GM18951 (cell line): ENCODE results near the gene ING2.
A peak's percentile ranks its signal among the peaks of the same experiment; 100 is the strongest.

Source experiments
- POLR2A ChIP-seq: IDR thresholded peaks from 4 replicates; pipeline ENCODE4 v1.6.1; 2011; ENCODE audit warnings: mild to moderate bottlenecking; ENCODE audit not compliant: insufficient read length, insufficient read depth; ENCODE audit errors: extremely low read depth
- in situ Hi-C: fragments of 300-500 bp; cut with MboI; formaldehyde crosslinking; loops from one replicate; pipeline ENCODE4 v1.12.0; 2022; ENCODE audit warnings: low sequenced_read_pairs, mixed read lengths, inconsistent platforms; ENCODE audit not compliant: unreplicated experiment

Gene ING2

DNA sequence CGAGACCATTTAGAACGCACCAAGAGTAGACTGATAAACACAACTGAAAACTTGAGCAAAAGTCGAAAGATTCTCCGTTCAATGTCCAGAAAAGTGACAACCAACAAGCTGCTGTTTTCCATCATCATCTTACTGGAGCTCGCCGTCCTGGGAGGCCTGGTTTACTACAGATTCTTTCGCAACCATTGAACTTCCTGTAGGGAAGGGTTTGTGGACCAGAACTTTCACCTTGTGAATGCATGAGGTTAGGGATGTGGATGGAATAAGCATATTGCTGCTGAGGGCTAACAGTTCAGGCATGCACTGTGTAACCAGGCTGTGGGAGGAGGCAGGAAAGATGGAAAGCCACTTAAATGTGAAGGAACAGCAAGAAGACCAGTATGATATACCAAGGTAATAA lies 20.9 kb upstream of the ING2 start:
- no peak for TF ChIP-seq POLR2A
- in situ Hi-C loops: no loop called here

DNA sequence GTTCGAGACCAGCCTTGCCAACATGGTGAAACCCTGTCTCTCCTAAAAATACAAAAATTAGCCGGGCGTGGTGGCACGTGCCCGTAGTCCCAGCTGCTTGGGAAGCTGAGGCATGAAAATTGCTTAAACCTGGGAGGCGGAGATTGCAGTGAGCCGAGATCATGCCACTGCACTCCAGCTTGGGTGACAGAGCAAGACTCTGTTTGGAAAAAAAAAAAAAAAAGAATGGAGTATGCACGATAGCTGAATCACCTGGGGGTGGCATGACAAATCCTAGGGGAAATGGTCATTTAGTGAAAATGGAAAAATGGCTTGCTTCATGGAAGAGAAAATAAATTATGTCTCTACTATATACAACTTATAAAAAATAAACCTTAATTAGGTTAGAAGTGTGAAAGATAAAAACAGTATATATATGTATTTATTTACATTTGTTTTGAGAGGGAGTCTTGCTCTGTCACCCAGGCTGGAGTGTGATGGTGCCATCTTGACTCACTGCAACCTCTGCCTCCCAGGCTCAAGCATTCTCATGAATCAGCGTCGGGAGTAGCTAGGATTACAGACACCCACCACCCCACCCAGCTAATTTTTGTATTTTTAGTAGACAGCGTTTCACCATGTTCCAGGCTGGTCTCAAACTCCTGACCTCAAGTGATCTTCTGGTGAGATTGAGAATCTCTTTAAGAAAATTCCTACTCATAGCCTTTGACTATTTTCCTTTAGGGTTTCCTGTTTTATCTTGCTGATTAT lies 19.3 kb upstream of the ING2 start:
- in situ Hi-C loops: no loop called here
- TF ChIP-seq POLR2A: no peak

DNA sequence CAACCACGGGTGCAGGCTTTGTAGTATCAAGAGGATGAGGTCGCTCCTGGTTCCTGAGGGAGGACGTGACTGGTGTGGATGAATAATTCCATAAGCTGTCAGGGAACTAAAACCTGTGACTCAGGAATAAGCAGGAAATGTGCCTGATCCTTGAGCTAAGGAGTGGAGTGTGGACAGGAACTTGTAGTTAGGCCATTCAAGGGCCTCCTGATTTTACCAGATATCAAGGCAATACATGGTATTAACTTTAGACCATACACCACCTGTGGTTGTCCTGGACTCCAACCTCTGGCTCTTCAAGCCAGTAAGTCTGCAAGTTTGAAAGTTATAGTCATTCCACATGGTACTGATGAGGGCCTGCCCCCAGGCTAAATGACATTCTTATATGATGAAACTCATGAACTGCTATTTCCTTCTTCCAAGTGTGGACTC lies 12.1 kb upstream of the ING2 start:
- in situ Hi-C loops: no loop called here

DNA sequence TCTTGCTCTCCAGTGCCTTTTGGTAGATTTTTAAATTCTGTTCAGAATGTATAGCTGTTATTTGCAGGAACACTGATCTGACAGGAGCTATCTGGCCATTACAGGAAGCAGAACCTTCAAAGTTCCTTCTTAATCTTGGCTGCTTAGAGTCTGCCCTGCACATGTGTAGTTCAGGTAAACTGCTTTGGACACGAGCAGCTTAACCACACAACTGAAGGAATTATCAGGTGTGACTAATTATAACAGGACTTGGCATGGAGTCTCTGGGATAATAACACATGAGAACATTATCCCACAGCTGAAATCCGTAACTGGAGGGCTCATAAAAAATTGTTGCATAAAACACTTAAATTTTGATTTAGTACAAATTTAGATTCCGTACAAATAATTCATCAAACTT lies 11.6 kb upstream of the ING2 start:
- TF ChIP-seq POLR2A: no peak
- in situ Hi-C loops: no loop called here

More for the DNA sequence above, 12.1 kb upstream of the ING2 start:
- no peak for TF ChIP-seq POLR2A

DNA sequence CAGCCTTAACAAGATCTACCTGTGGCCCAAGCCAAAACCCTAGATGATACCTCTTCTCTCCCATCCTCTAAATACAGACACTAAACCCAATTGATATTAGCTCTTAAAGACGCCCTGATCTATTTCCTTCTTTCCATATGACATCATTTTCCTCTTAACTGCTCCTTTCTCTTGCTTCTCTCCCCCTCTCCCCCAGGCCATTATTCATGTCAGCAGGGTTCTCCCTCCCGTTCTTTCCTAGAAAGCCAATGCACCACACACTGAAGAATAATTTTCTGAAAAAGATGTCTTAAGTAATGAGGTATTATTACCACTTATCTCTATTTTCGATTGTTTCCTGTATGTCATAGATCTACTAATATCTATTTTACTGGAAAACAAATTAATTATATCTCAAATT lies 9.7 kb upstream of the ING2 start:
- in situ Hi-C loops: no loop called here
- TF ChIP-seq POLR2A: no peak

DNA sequence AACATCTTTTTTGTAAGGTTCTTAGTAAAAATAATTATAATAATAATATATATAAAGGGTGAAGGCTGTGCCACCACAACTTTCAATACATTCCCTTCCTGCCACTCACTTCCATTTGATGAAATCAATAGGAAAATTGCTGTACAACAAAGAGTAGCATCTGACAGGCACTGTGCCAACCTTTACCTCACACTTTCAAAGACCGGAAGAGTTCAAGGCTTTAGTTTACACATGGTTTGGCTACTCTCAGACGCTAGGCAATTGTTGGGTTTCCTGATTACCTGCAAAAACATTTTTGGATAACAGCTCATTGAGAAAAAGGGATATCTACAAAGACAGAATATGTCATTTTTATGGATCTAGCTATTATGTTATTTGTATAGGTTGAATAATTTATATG lies 5.5 kb upstream of the ING2 start:
- no peak for TF ChIP-seq POLR2A
- in situ Hi-C loops: no loop called here

DNA sequence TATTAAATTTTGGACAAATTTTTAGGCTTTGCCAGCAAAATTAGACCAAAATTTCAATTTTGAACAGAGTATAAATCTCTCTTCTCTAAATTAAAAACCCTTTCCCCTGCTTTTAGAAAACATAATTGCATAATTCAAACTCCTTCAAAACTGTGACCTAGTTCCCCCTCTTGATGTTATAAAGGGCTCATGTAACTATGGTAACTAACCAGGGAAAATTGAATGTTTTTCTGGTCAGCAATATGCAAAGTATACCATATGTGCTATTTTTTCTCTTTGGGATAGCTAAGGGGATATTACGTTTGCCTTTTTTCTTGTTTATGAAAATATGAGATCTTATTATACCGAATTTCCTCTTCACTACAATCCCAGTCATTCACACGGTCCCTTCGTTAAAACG lies 5.1 kb upstream of the ING2 start:
- TF ChIP-seq POLR2A: no peak
- in situ Hi-C loops: no loop called here

DNA sequence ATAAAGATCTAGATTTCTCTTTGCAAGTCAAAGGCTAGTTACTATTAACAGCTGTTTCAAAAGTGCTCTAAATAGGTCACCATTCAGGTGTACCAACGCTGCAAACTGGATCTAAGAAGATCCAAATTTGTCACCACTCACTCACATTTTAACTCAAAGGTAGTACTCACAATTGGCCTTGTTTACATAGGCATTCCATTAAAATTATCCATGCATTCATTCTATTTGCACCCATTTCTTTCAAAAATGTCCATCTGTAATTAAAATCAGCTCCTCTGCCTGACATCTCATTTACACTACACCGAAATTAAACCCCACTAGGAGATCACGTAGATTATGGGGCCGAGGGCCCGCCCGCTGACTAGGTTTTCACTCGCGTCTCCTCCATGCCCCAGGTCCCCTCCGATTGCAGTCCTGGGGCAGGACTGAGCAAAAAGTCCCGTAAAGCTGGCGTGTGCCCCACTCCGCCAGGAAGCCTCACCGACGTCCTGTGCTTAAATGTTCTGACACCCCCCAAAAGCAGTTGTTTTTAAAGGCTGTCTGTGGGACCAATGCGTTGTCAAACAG lies 1.3 kb upstream of the ING2 start:
- in situ Hi-C loops: no loop called here
- no peak for TF ChIP-seq POLR2A

DNA sequence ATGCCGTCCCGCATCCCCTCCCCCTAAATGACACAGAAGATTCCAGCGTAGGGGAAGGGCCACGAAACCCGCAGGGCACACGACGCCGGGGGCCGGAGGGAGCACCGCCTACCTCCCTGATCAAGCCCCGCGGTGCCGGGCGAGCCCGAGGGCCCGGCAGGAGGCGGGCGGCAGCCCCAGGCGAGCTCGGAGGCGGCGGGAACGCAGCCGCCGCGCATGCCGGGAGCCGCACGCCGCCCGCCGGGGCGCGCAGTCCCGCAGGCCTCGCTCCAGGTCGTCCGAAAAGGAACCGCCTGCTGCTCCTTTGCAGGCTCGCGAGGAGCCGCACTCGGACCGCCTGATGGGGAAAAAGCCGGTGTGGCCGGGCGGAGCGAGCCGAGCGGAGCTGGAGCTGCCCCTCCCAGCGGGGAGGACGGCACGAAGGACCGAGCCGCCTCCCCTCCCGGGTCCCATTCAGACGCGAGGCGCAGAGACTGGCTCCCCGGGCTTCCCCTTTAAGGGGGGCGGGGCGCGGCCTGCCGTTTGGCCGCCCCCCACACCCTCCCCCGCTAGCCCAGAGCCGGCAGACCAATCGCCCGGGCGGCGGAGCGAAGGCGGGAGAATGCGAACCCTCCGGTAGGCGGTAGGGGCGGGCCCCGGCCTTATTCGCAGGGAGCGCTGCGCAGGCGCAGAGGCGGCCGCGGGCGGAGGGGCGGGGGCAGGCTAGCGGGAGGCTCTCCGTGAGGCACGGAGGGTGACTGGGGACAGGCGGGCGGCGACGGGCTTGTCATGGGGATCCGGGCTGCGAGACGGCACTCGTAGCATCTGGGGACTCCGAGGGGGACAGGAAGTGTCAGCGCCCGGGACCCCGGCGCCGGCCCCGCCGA lies 561 bp upstream of the ING2 start:
- peak; percentile 78 for TF ChIP-seq POLR2A
- in situ Hi-C loops: no loop called here

DNA sequence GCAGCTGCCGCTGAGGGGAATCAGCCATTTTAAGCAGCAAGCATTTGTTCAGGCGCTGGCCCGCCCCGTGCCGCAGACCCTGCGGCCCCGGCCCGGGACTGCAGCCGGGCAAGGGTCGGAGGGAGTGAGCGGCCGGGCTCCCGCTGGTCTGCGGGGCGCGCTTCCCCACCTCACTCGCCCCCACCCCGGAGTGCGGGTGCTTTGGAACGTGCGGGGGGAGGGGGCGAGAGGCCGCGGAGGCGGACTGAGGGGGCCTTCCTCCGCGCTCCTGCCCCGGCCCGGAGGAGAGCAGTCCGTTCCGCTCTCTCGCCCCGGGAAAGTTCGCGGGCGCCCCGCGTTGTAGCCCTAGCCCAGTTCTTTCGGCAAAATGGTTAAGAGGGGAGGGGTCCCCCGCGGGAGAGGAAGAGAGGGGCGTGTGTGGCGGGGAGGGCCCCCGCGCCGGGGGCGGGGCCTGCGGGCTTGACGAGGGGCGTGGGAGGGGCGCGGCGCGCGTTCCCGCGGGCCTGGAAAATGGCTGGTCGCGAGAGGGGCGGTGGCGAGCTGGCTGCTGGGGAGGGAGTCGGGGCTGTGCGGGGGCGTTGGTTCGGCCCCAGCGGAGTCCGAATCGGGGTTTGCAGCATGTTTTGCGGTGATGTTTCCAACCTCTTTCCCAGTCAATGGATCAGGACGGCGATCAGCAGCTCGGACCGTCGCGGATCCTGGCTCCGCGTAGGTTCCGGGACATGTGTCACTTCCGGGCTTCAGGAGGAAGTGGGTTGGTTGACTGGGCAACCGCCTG lies 942 bp downstream of the ING2 start:
- peak; percentile 77 for TF ChIP-seq POLR2A
- in situ Hi-C loops: no loop called here

DNA sequence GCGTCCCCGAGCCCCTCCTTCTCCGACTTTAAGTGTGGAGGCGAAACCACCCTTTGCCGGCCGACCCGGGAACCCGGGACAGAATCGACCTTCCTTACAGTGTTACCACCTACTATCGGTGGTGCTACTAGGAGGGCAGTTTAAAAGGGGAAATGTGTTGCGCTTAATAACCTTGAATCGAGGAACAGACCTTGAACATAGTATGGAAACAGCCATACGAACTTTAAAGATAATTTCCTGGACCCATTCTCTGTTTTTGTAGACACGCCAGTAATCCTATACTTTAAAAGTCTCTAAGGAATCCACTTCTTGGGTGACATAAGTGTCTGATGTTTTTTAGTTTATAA lies 1.5 kb downstream of the ING2 start:
- in situ Hi-C loops: no loop called here
- TF ChIP-seq POLR2A: no peak

DNA sequence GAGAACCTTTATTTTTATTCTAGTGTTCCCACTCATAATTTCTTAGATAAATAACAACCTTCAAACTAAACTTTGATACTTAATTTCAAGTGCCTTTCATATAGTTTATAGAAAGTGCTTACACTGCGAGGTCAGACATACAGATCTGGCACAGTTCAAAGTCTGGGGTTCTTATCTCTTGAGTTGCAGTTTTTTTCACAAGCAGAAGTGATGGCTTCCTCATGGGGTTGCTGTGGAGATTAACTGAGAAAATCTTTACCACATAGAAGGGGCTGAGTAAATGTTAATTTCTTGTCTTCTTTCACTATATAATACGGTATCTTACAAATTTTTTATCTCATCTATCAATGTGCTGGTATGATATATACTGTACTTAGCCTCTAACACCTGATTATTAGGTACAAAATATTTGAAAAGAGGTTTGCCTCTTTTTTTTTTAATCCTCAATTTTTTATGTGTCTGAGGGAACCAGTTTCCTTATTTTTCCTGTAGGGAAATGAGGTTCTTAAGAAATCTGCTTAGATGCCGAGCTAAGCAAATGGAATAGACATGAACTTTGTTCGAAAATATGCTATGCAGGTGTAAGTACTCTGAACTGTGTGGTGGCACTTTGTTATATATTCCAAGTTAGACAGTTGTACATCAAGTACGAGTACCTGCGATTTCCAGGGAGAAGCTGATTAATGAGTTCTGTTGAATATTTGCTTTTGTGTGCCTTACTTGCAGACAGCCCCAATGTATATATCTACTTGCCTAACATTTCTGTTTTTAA lies 3.3 kb downstream of the ING2 start:
- TF ChIP-seq POLR2A: no peak
- in situ Hi-C loops: no loop called here
